Central memory CD8-positive, alpha-beta T cell (primary cell): ENCODE results near the gene KBTBD12.
"Not testable (repeated sequence)": the region's sequence is repeated elsewhere in the genome, so short reads cannot be mapped to it uniquely, and the experiment has no call there.

Source experiments
- ATAC-seq: fragments of 150-1000 bp; cut with Tn5 transposase; replicated peaks from 2 replicates; pipeline ENCODE4 v1.10.0; 2022; ENCODE audit warnings: mild to moderate bottlenecking, moderate FRiP score, moderate number of reproducible peaks; ENCODE audit not compliant: poor library complexity, severe bottlenecking; ENCODE audit errors: extremely low read depth
- DNase-seq, 2 donors: peaks; one replicate each; pipeline ENCODE4 v3.0.0; 2021; ENCODE audit warnings: low spot score in 2 of 2
- H3K27ac Mint-ChIP-seq: one replicate; pipeline ENCODE4 v1.8.0; 2022; ENCODE audit warnings: low read depth, mild to moderate bottlenecking, moderate library complexity, mixed read lengths
- H3K27me3 Mint-ChIP-seq: one replicate; pipeline ENCODE4 v1.8.0; 2022; ENCODE audit warnings: mixed read lengths
- H3K36me3 Mint-ChIP-seq: one replicate; pipeline ENCODE4 v1.8.0; 2022; ENCODE audit warnings: mild to moderate bottlenecking, moderate library complexity, mixed read lengths; ENCODE audit not compliant: insufficient read depth
- H3K4me1 Mint-ChIP-seq: one replicate; pipeline ENCODE4 v1.8.0; 2022; ENCODE audit warnings: mixed read lengths
- H3K4me3 Mint-ChIP-seq: one replicate; pipeline ENCODE4 v1.8.0; 2022; ENCODE audit warnings: mild to moderate bottlenecking, moderate library complexity, mixed read lengths
- H3K9me3 Mint-ChIP-seq: one replicate; pipeline ENCODE4 v1.8.0; 2022; ENCODE audit warnings: mixed read lengths

KBTBD12 gene

GRCh38 chr3:127889461-127889863, 25.6 kb upstream of the KBTBD12 start:
- DNase-seq (no peak), ATAC-seq (no peak)
- Mint-ChIP-seq H3K4me3 (no peak overlapping the region), H3K4me1 (no peaks in the 10 kb centered on the region), H3K9me3 (peaks cover 16% of the 10 kb centered on the region), H3K27me3 (peaks cover 76% of the 10 kb centered on the region), H3K36me3 (no peaks in the 10 kb centered on the region), H3K27ac (no peak overlapping the region)

GRCh38 chr3:127889976-127890650, 24.9 kb upstream of the KBTBD12 start:
- no peak overlapping the region for H3K27ac Mint-ChIP-seq
- ATAC-seq (no peak), DNase-seq (no peak)
- H3K27me3 Mint-ChIP-seq: peaks cover 76% of the 10 kb centered on the region
- H3K36me3 Mint-ChIP-seq: no peaks in the 10 kb centered on the region
- H3K9me3 Mint-ChIP-seq: peaks cover 16% of the 10 kb centered on the region
- H3K4me3 Mint-ChIP-seq: no peak overlapping the region
- no peaks in the 10 kb centered on the region for H3K4me1 Mint-ChIP-seq

- H3K4me1 Mint-ChIP-seq, H3K4me3 Mint-ChIP-seq, ATAC-seq, DNase-seq, H3K27ac Mint-ChIP-seq, H3K36me3 Mint-ChIP-seq: not testable (repeated sequence)
- Mint-ChIP-seq H3K27me3 (peaks cover 71% of the 10 kb centered on the region), H3K9me3 (peaks cover 16% of the 10 kb centered on the region)
Observed at GRCh38 chr3:127890651-127891290, 24.3 kb upstream of the KBTBD12 start.

- H3K4me3 Mint-ChIP-seq: no peak overlapping the region
- peaks cover 43% of the 10 kb centered on the region for H3K27me3 Mint-ChIP-seq
- ATAC-seq (no peak), DNase-seq (no peak)
- H3K27ac Mint-ChIP-seq: no peak overlapping the region
- H3K9me3 Mint-ChIP-seq: peaks cover 16% of the 10 kb centered on the region
- H3K4me1 Mint-ChIP-seq: no peaks in the 10 kb centered on the region
- H3K36me3 Mint-ChIP-seq: no peaks in the 10 kb centered on the region
Observed at GRCh38 chr3:127894481-127894880, 20.6 kb upstream of the KBTBD12 start.

GRCh38 chr3:127899200-127899599, 15.8 kb upstream of the KBTBD12 start:
- DNase-seq (no peak), ATAC-seq (no peak)
- Mint-ChIP-seq H3K27me3 (peaks cover 40% of the 10 kb centered on the region), H3K36me3 (no peaks in the 10 kb centered on the region), H3K4me3 (no peak overlapping the region), H3K9me3 (peaks cover 5% of the 10 kb centered on the region), H3K4me1 (no peaks in the 10 kb centered on the region), H3K27ac (no peak overlapping the region)

- Mint-ChIP-seq H3K4me1 (no peaks in the 10 kb centered on the region), H3K27me3 (peaks cover 44% of the 10 kb centered on the region), H3K9me3 (peaks cover 7% of the 10 kb centered on the region), H3K27ac (no peak overlapping the region), H3K4me3 (no peak overlapping the region), H3K36me3 (no peaks in the 10 kb centered on the region)
- no peak for ATAC-seq
- DNase-seq: no peak
Observed at GRCh38 chr3:127899766-127900165, 15.3 kb upstream of the KBTBD12 start.

GRCh38 chr3:127900536-127900935, 14.5 kb upstream of the KBTBD12 start:
- Mint-ChIP-seq H3K4me1 (no peaks in the 10 kb centered on the region), H3K27me3 (peaks cover 51% of the 10 kb centered on the region), H3K9me3 (peaks cover 7% of the 10 kb centered on the region), H3K36me3 (no peaks in the 10 kb centered on the region), H3K27ac (no peak overlapping the region), H3K4me3 (no peak overlapping the region)
- no peak for DNase-seq
- no peak for ATAC-seq

- Mint-ChIP-seq H3K9me3 (peaks cover 7% of the 10 kb centered on the region), H3K36me3 (no peaks in the 10 kb centered on the region), H3K4me1 (no peaks in the 10 kb centered on the region), H3K27me3 (peaks cover 64% of the 10 kb centered on the region), H3K4me3 (no peak overlapping the region), H3K27ac (no peak overlapping the region)
- ATAC-seq (no peak), DNase-seq (no peak)
Observed at GRCh38 chr3:127902486-127902885, 12.5 kb upstream of the KBTBD12 start.

- H3K9me3 Mint-ChIP-seq: peaks cover 7% of the 10 kb centered on the region
- no peak for DNase-seq
- H3K36me3 Mint-ChIP-seq: no peaks in the 10 kb centered on the region
- H3K27me3 Mint-ChIP-seq: peaks cover 63% of the 10 kb centered on the region
- no peaks in the 10 kb centered on the region for H3K4me1 Mint-ChIP-seq
- H3K27ac Mint-ChIP-seq: no peak overlapping the region
- no peak for ATAC-seq
- H3K4me3 Mint-ChIP-seq: no peak overlapping the region
Observed at GRCh38 chr3:127903611-127904375, 11.2 kb upstream of the KBTBD12 start.

- H3K36me3 Mint-ChIP-seq: no peaks in the 10 kb centered on the region
Observed at GRCh38 chr3:127905556-127905955, 9.5 kb upstream of the KBTBD12 start.

GRCh38 chr3:127906653-127907052, 8.4 kb upstream of the KBTBD12 start:
- not testable (repeated sequence) for H3K9me3 Mint-ChIP-seq, H3K36me3 Mint-ChIP-seq, H3K4me3 Mint-ChIP-seq, H3K4me1 Mint-ChIP-seq, ATAC-seq, DNase-seq, H3K27ac Mint-ChIP-seq
- H3K27me3 Mint-ChIP-seq: peaks cover 74% of the 10 kb centered on the region

More at GRCh38 chr3:127905556-127905955, 9.5 kb upstream of the KBTBD12 start:
- H3K9me3 Mint-ChIP-seq: peaks cover 7% of the 10 kb centered on the region
- H3K27ac Mint-ChIP-seq: no peak overlapping the region
- DNase-seq: no peak
- no peak overlapping the region for H3K4me3 Mint-ChIP-seq
- no peak for ATAC-seq
- H3K27me3 Mint-ChIP-seq: peaks cover 63% of the 10 kb centered on the region
- H3K4me1 Mint-ChIP-seq: no peaks in the 10 kb centered on the region

- DNase-seq (no peak), ATAC-seq (no peak)
- Mint-ChIP-seq H3K4me1 (no peaks in the 10 kb centered on the region), H3K27me3 (peaks cover 71% of the 10 kb centered on the region), H3K9me3 (peaks cover 7% of the 10 kb centered on the region), H3K36me3 (no peaks in the 10 kb centered on the region), H3K27ac (no peak overlapping the region), H3K4me3 (no peak overlapping the region)
Observed at GRCh38 chr3:127908202-127908601, 6.8 kb upstream of the KBTBD12 start.

- DNase-seq: no peak
- H3K4me3 Mint-ChIP-seq: no peak overlapping the region
- no peaks in the 10 kb centered on the region for H3K4me1 Mint-ChIP-seq
- ATAC-seq: no peak
- H3K27ac Mint-ChIP-seq: no peak overlapping the region
- peaks cover 4% of the 10 kb centered on the region for H3K9me3 Mint-ChIP-seq
- peaks cover 71% of the 10 kb centered on the region for H3K27me3 Mint-ChIP-seq
- no peaks in the 10 kb centered on the region for H3K36me3 Mint-ChIP-seq
Observed at GRCh38 chr3:127908951-127909350, 6.1 kb upstream of the KBTBD12 start.
